Measurements from ENCODE around the gene ATF6. TPM values are rescaled to one million over a fixed set of nuclear protein-coding genes. Genes with fewer than 3 reads are reported as not detected.

The ATF6 gene
- total RNA-seq, 1 experiment from 2014 or later, result 56.3 TPM

- no TSS peak for BruUV-seq (replicated peaks)
- ChIA-PET CTCF (interaction anchor here (0.7 to 10.2 kb wide), 11 partner anchors 7 to 486 kb away, joined by 3 to 508 read pairs (median 22); no protein-coding TSS in a partner anchor), POLR2A (interaction anchor here (1.0 to 3.8 kb wide), 5 partner anchors 17 to 246 kb away, joined by 3 to 67 read pairs (median 3); partner anchors contain the start of genes DUSP12 and OLFML2B)
- H3K9me3 Mint-ChIP-seq (ENCODE audit: unreplicated experiment), result no peaks in the 10 kb centered on the region
- intact Hi-C loops (cut with micrococcal nuclease), result loop anchor here (5.0 to 10.0 kb wide), 2 partner anchors 172 to 604 kb away; no protein-coding TSS in a partner anchor
- H3K27me3 Mint-ChIP-seq (ENCODE audit: insufficient read depth, unreplicated experiment), result no peaks in the 10 kb centered on the region
- peaks cover 18% of the 10 kb centered on the region for H3K4me1 Mint-ChIP-seq (ENCODE audit: insufficient read depth, unreplicated experiment)
- no peak for DNase-seq (ENCODE audit: unreplicated experiment)
- H3K4me3 Mint-ChIP-seq (ENCODE audit: unreplicated experiment), result no peak overlapping the region
- H3K36me3 Mint-ChIP-seq (ENCODE audit: insufficient read depth, unreplicated experiment), result peaks cover 55% of the 10 kb centered on the region
- H3K27ac Mint-ChIP-seq (ENCODE audit: low read depth, unreplicated experiment), result no peak overlapping the region
- no peak for TF ChIP-seq CTCF (IDR thresholded peaks at IDR 0.05; ENCODE audit: unreplicated experiment)
These were observed 24.6 kb downstream of the ATF6 start for GRCh38 chr1:161790587-161791317.

DNA sequence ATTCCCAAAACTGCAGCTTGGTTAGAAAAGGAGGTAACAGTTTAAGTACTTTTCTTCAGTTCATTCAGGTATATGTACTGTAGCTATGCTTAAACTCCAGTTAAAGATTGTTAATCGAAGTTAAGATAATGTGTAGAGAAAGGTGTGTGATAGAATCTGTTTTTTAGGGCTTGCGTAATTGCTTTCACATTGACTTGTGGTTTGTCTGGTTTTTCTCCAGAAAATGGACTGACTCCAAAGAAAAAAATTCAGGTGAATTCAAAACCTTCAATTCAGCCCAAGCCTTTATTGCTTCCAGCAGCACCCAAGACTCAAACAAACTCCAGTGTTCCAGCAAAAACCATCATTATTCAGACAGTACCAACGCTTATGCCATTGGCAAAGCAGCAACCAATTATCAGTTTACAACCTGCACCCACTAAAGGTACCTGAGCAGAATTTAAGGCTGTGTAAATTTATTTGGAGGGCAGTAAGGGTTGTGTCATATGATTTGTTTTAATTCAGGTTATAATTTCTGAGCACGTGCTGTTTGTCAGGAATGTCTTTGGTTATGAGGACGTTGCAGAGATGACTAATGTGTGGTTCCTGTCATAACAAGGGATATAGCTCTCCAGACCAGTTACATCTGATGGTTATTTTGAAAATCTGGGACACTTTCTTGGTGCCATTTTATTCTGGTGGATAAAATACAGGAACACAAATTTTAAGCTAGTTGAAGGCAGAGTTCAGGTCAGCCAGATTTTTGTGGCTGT is 26.0 kb downstream of the ATF6 start:
- H3K27me3 Mint-ChIP-seq (ENCODE audit: insufficient read depth, unreplicated experiment), result no peaks in the 10 kb centered on the region
- DNase-seq (ENCODE audit: unreplicated experiment), result peak; percentile 28
- intact Hi-C loops (cut with micrococcal nuclease), result loop anchor here (1.0 to 10.0 kb wide), 6 partner anchors 113 to 603 kb away; no protein-coding TSS in a partner anchor
- CTCF ChIA-PET, result interaction anchor here (0.6 to 10.2 kb wide), 72 partner anchors 9 to 1008 kb away, joined by 3 to 508 read pairs (median 5); partner anchors contain the start of genes C1orf226, NOS1AP, OLFML2B and UHMK1
- POLR2A ChIA-PET, result interaction anchor here (1.0 to 3.8 kb wide), 8 partner anchors 9 to 252 kb away, joined by 3 to 67 read pairs (median 6); partner anchors contain the start of genes DUSP12 and OLFML2B
- H3K27ac Mint-ChIP-seq (ENCODE audit: low read depth, unreplicated experiment), result peak overlapping the region; percentile 76
- H3K9me3 Mint-ChIP-seq (ENCODE audit: unreplicated experiment), result no peaks in the 10 kb centered on the region
- no peak for TF ChIP-seq CTCF (IDR thresholded peaks at IDR 0.05; ENCODE audit: unreplicated experiment)
- no peak overlapping the region for H3K4me3 Mint-ChIP-seq (ENCODE audit: unreplicated experiment)
- peaks cover 18% of the 10 kb centered on the region for H3K4me1 Mint-ChIP-seq (ENCODE audit: insufficient read depth, unreplicated experiment)
- BruUV-seq (replicated peaks), result no TSS peak
- peaks cover 49% of the 10 kb centered on the region for H3K36me3 Mint-ChIP-seq (ENCODE audit: insufficient read depth, unreplicated experiment)

- Mint-ChIP-seq H3K36me3 (ENCODE audit: insufficient read depth, unreplicated experiment) (peaks cover 50% of the 10 kb centered on the region), H3K27ac (ENCODE audit: low read depth, unreplicated experiment) (no peak overlapping the region), H3K4me3 (ENCODE audit: unreplicated experiment) (no peak overlapping the region), H3K27me3 (ENCODE audit: insufficient read depth, unreplicated experiment) (no peaks in the 10 kb centered on the region), H3K4me1 (ENCODE audit: insufficient read depth, unreplicated experiment) (peaks cover 18% of the 10 kb centered on the region), H3K9me3 (ENCODE audit: unreplicated experiment) (no peaks in the 10 kb centered on the region)
- CTCF ChIA-PET, result interaction anchor here (0.6 to 10.2 kb wide), 75 partner anchors 9 to 1008 kb away, joined by 3 to 508 read pairs (median 5); partner anchors contain the start of genes C1orf226, NOS1AP and OLFML2B
- intact Hi-C loops (cut with micrococcal nuclease), result loop anchor here (1.0 to 10.0 kb wide), 6 partner anchors 113 to 602 kb away; no protein-coding TSS in a partner anchor
- peak; percentile 71 for TF ChIP-seq CTCF (IDR thresholded peaks at IDR 0.05; ENCODE audit: unreplicated experiment)
- peak; percentile 87 for DNase-seq (ENCODE audit: unreplicated experiment)
- POLR2A ChIA-PET, result interaction anchor here (0.6 to 3.8 kb wide), 9 partner anchors 9 to 422 kb away, joined by 3 to 67 read pairs (median 5); partner anchors contain the start of genes DUSP12 and OLFML2B
- no TSS peak for BruUV-seq (replicated peaks)
These were observed 26.6 kb downstream of the ATF6 start for GRCh38 chr1:161792740-161793139.
